ENCODE measurements around the gene NFASC.

NFASC gene

GRCh38 chr1:205028390-205028789 is 157.7 kb downstream of the NFASC start:
- Histone ChIP-seq H4K8ac (ENCODE audit: low read depth, low read length) (no peak overlapping the region), H3K4me1 (ENCODE audit: control insufficient read depth in 1 of 2, insufficient read depth in 2 of 2, low read length in 2 of 2) (no peaks in the 10 kb centered on the region), H3K14ac (ENCODE audit: low read length) (no peak overlapping the region), H4K12ac (ENCODE audit: low read depth, low read length) (no peak overlapping the region), H2BK120ac (ENCODE audit: insufficient read depth, low read length, poor library complexity) (no peak overlapping the region), H3K4me3 (ENCODE audit: low read depth, low read length) (no peak overlapping the region), H2AFZ (ENCODE audit: insufficient read depth, low read length, poor library complexity) (no peak overlapping the region), H3K36me3 (ENCODE audit: control insufficient read depth in 1 of 2, insufficient read depth in 2 of 2, low read length in 2 of 2) (no peaks in the 10 kb centered on the region), H3K9me3 (ENCODE audit: insufficient read depth, low read depth, low read length) (peaks cover 2% of the 10 kb centered on the region), H3K18ac (ENCODE audit: low read length) (no peak overlapping the region), H3K4me2 (ENCODE audit: low read length) (no peak overlapping the region), H2BK12ac (ENCODE audit: low read length) (no peak overlapping the region), H3K79me1 (ENCODE audit: low read length) (no peaks in the 10 kb centered on the region), H2BK5ac (ENCODE audit: low read depth, low read length, poor library complexity) (no peak overlapping the region), H2AK5ac (ENCODE audit: low read length) (no peak overlapping the region), H3K4ac (ENCODE audit: low read depth, low read length) (no peak overlapping the region), H3K27ac (ENCODE audit: low read depth, low read length) (no peak overlapping the region), H3K27me3 (ENCODE audit: insufficient read depth, low read length) (no peaks in the 10 kb centered on the region), H3K9ac (ENCODE audit: low read length) (no peak overlapping the region), H4K91ac (ENCODE audit: low read depth, low read length) (no peak overlapping the region), H3K79me2 (ENCODE audit: control insufficient read depth, insufficient read depth, low read length, poor library complexity) (no peaks in the 10 kb centered on the region), H3K23ac (ENCODE audit: low read length) (no peak overlapping the region)
- no peak for DNase-seq
- no CpG with 5 or more reads among the region's 7 CpGs for WGBS (ENCODE audit: extremely low coverage, insufficient coverage, insufficient read length)

GRCh38 chr1:205028924-205029323 is 158.3 kb downstream of the NFASC start:
- no peak overlapping the region for H2BK120ac ChIP-seq (ENCODE audit: insufficient read depth, low read length, poor library complexity)
- H3K4me2 ChIP-seq (ENCODE audit: low read length) = no peak overlapping the region
- H3K4me1 ChIP-seq (ENCODE audit: control insufficient read depth in 1 of 2, insufficient read depth in 2 of 2, low read length in 2 of 2) = no peaks in the 10 kb centered on the region
- no peak overlapping the region for H3K4me3 ChIP-seq (ENCODE audit: low read depth, low read length)
- no peaks in the 10 kb centered on the region for H3K27me3 ChIP-seq (ENCODE audit: insufficient read depth, low read length)
- no peak overlapping the region for H4K8ac ChIP-seq (ENCODE audit: low read depth, low read length)
- H2BK5ac ChIP-seq (ENCODE audit: low read depth, low read length, poor library complexity) = no peak overlapping the region
- no peaks in the 10 kb centered on the region for H3K79me2 ChIP-seq (ENCODE audit: control insufficient read depth, insufficient read depth, low read length, poor library complexity)
- no peak overlapping the region for H3K14ac ChIP-seq (ENCODE audit: low read length)
- H3K36me3 ChIP-seq (ENCODE audit: control insufficient read depth in 1 of 2, insufficient read depth in 2 of 2, low read length in 2 of 2) = no peaks in the 10 kb centered on the region
- H3K23ac ChIP-seq (ENCODE audit: low read length) = no peak overlapping the region
- no peak for DNase-seq
- no peak overlapping the region for H3K4ac ChIP-seq (ENCODE audit: low read depth, low read length)
- no peak overlapping the region for H3K27ac ChIP-seq (ENCODE audit: low read depth, low read length)
- H2BK12ac ChIP-seq (ENCODE audit: low read length) = no peak overlapping the region
- H4K12ac ChIP-seq (ENCODE audit: low read depth, low read length) = no peak overlapping the region
- H3K79me1 ChIP-seq (ENCODE audit: low read length) = no peaks in the 10 kb centered on the region
- H4K91ac ChIP-seq (ENCODE audit: low read depth, low read length) = no peak overlapping the region
- no CpG with 5 or more reads among the region's 4 CpGs for WGBS (ENCODE audit: extremely low coverage, insufficient coverage, insufficient read length)
- no peak overlapping the region for H3K9ac ChIP-seq (ENCODE audit: low read length)
- H2AK5ac ChIP-seq (ENCODE audit: low read length) = no peak overlapping the region
- H3K9me3 ChIP-seq (ENCODE audit: insufficient read depth, low read depth, low read length) = peaks cover 2% of the 10 kb centered on the region
- no peak overlapping the region for H2AFZ ChIP-seq (ENCODE audit: insufficient read depth, low read length, poor library complexity)
- no peak overlapping the region for H3K18ac ChIP-seq (ENCODE audit: low read length)

GRCh38 chr1:205030241-205030640 is 159.6 kb downstream of the NFASC start:
- Histone ChIP-seq H2BK120ac (ENCODE audit: insufficient read depth, low read length, poor library complexity) (no peak overlapping the region), H2AK5ac (ENCODE audit: low read length) (no peak overlapping the region), H3K9me3 (ENCODE audit: insufficient read depth, low read depth, low read length) (peaks cover 1% of the 10 kb centered on the region), H3K4ac (ENCODE audit: low read depth, low read length) (no peak overlapping the region), H3K79me1 (ENCODE audit: low read length) (no peaks in the 10 kb centered on the region), H4K12ac (ENCODE audit: low read depth, low read length) (no peak overlapping the region), H2BK12ac (ENCODE audit: low read length) (no peak overlapping the region), H3K4me3 (ENCODE audit: low read depth, low read length) (no peak overlapping the region), H2BK5ac (ENCODE audit: low read depth, low read length, poor library complexity) (no peak overlapping the region), H4K91ac (ENCODE audit: low read depth, low read length) (no peak overlapping the region), H3K4me1 (ENCODE audit: control insufficient read depth in 1 of 2, insufficient read depth in 2 of 2, low read length in 2 of 2) (no peaks in the 10 kb centered on the region), H3K18ac (ENCODE audit: low read length) (no peak overlapping the region), H3K4me2 (ENCODE audit: low read length) (no peak overlapping the region), H2AFZ (ENCODE audit: insufficient read depth, low read length, poor library complexity) (no peak overlapping the region), H3K27ac (ENCODE audit: low read depth, low read length) (no peak overlapping the region), H3K27me3 (ENCODE audit: insufficient read depth, low read length) (no peaks in the 10 kb centered on the region), H3K14ac (ENCODE audit: low read length) (no peak overlapping the region), H3K9ac (ENCODE audit: low read length) (no peak overlapping the region), H4K8ac (ENCODE audit: low read depth, low read length) (no peak overlapping the region), H3K23ac (ENCODE audit: low read length) (no peak overlapping the region), H3K79me2 (ENCODE audit: control insufficient read depth, insufficient read depth, low read length, poor library complexity) (no peaks in the 10 kb centered on the region), H3K36me3 (ENCODE audit: control insufficient read depth in 1 of 2, insufficient read depth in 2 of 2, low read length in 2 of 2) (no peaks in the 10 kb centered on the region)
- no peak for DNase-seq
- WGBS (ENCODE audit: extremely low coverage, insufficient coverage, insufficient read length) = no CpG with 5 or more reads among the region's 6 CpGs

GRCh38 chr1:205030896-205031295 is 160.2 kb downstream of the NFASC start:
- Histone ChIP-seq H3K4me2 (ENCODE audit: low read length) (no peak overlapping the region), H2BK5ac (ENCODE audit: low read depth, low read length, poor library complexity) (no peak overlapping the region), H3K18ac (ENCODE audit: low read length) (no peak overlapping the region), H4K12ac (ENCODE audit: low read depth, low read length) (no peak overlapping the region), H3K4ac (ENCODE audit: low read depth, low read length) (no peak overlapping the region), H4K8ac (ENCODE audit: low read depth, low read length) (no peak overlapping the region), H3K27ac (ENCODE audit: low read depth, low read length) (no peak overlapping the region), H3K4me3 (ENCODE audit: low read depth, low read length) (no peak overlapping the region), H3K23ac (ENCODE audit: low read length) (no peak overlapping the region), H2AFZ (ENCODE audit: insufficient read depth, low read length, poor library complexity) (no peak overlapping the region), H4K91ac (ENCODE audit: low read depth, low read length) (no peak overlapping the region), H3K4me1 (ENCODE audit: control insufficient read depth in 1 of 2, insufficient read depth in 2 of 2, low read length in 2 of 2) (no peaks in the 10 kb centered on the region), H2BK120ac (ENCODE audit: insufficient read depth, low read length, poor library complexity) (no peak overlapping the region), H3K27me3 (ENCODE audit: insufficient read depth, low read length) (no peaks in the 10 kb centered on the region), H2BK12ac (ENCODE audit: low read length) (no peak overlapping the region), H3K9me3 (ENCODE audit: insufficient read depth, low read depth, low read length) (no peaks in the 10 kb centered on the region), H2AK5ac (ENCODE audit: low read length) (no peak overlapping the region), H3K36me3 (ENCODE audit: control insufficient read depth in 1 of 2, insufficient read depth in 2 of 2, low read length in 2 of 2) (no peaks in the 10 kb centered on the region), H3K79me1 (ENCODE audit: low read length) (no peaks in the 10 kb centered on the region), H3K79me2 (ENCODE audit: control insufficient read depth, insufficient read depth, low read length, poor library complexity) (no peaks in the 10 kb centered on the region), H3K14ac (ENCODE audit: low read length) (no peak overlapping the region), H3K9ac (ENCODE audit: low read length) (no peak overlapping the region)
- DNase-seq = no peak
- WGBS (ENCODE audit: extremely low coverage, insufficient coverage, insufficient read length) = no CpG with 5 or more reads among the region's 11 CpGs

Data from trophoblast cell (in vitro differentiated cells and primary cell).